Loucy (cell line): ENCODE measurements around the gene ZNF362.
"Not testable (repeated sequence)": the region's sequence is repeated elsewhere in the genome, so short reads cannot be mapped to it uniquely, and the experiment has no call there.

Experiments
- H2AFZ ChIP-seq: fragments of 200-600 bp; sonication (generic); 2 replicates; pipeline ENCODE4 v1.6.0; 2016; ENCODE audit warnings: antibody characterized with exemption, mild to moderate bottlenecking, low read length, moderate library complexity
- H3F3A ChIP-seq: fragments of 200-600 bp; 2 replicates; pipeline ENCODE4 v1.6.0; 2016; ENCODE audit warnings: antibody characterized with exemption, low read depth, mild to moderate bottlenecking
- H3K27me3 ChIP-seq: fragments of 200-600 bp; sonication (generic); 2 replicates; pipeline ENCODE4 v1.6.1; 2014; ENCODE audit warnings: low read length, mild to moderate bottlenecking; ENCODE audit not compliant: insufficient read depth, poor library complexity, severe bottlenecking
- H3K36me3 ChIP-seq: fragments of 200-600 bp; sonication (generic); 2 replicates; pipeline ENCODE4 v1.6.1; 2016; ENCODE audit warnings: low read length; ENCODE audit not compliant: insufficient read depth
- H3K4me1 ChIP-seq: fragments of 200-600 bp; sonication (generic); 2 replicates; pipeline ENCODE4 v1.5.1; 2014; ENCODE audit warnings: low read length, mild to moderate bottlenecking; ENCODE audit not compliant: insufficient read depth, poor library complexity, severe bottlenecking
- H3K4me2 ChIP-seq: fragments of 200-600 bp; sonication (generic); 2 replicates; pipeline ENCODE4 v1.6.0; 2014; ENCODE audit warnings: antibody characterized with exemption, low read length, low read depth, mild to moderate bottlenecking; ENCODE audit not compliant: poor library complexity, severe bottlenecking
- H3K4me3 ChIP-seq: fragments of 200-600 bp; sonication (generic); 2 replicates; pipeline ENCODE4 v1.5.1; 2014; ENCODE audit warnings: low read length, mild to moderate bottlenecking, mixed read lengths; ENCODE audit not compliant: poor library complexity, severe bottlenecking
- H3K79me2 ChIP-seq: fragments of 200-600 bp; sonication (generic); 2 replicates; pipeline ENCODE4 v1.6.1; 2014; ENCODE audit warnings: low read length; ENCODE audit not compliant: insufficient read depth
- H3K9ac ChIP-seq: fragments of 200-600 bp; sonication (generic); 2 replicates; pipeline ENCODE4 v1.6.0; 2014; ENCODE audit warnings: mild to moderate bottlenecking, low read depth, low read length, moderate library complexity; ENCODE audit not compliant: poor library complexity, severe bottlenecking
- H3K9me2 ChIP-seq: fragments of 200-600 bp; sonication (generic); replicated peaks from 2 replicates; pipeline ENCODE4 v1.6.1; 2016; ENCODE audit warnings: low read depth, low read length, mixed read lengths
- H3K9me3 ChIP-seq: fragments of 200-600 bp; sonication (generic); 2 replicates; pipeline ENCODE4 v1.6.1; 2014; ENCODE audit warnings: mild to moderate bottlenecking, antibody characterized with exemption, low read length, low read depth; ENCODE audit not compliant: insufficient read depth
- H4K20me1 ChIP-seq: fragments of 200-600 bp; sonication (generic); 2 replicates; pipeline ENCODE4 v1.6.0; 2014; ENCODE audit warnings: antibody characterized with exemption, low read length, mild to moderate bottlenecking; ENCODE audit not compliant: insufficient read depth, poor library complexity, severe bottlenecking
- CTCF ChIP-seq: fragments of 200-600 bp; sonication (generic); conservative IDR thresholded peaks from 2 replicates; pipeline ENCODE4 v1.5.1; 2014; ENCODE audit warnings: mild to moderate bottlenecking, antibody characterized with exemption, low read length
- EZH2phosphoT487 ChIP-seq: fragments of 200-600 bp; IDR thresholded peaks from 2 replicates; pipeline ENCODE4 v1.6.1; 2018; ENCODE audit warnings: antibody characterized with exemption, mild to moderate bottlenecking, moderate library complexity, borderline replicate concordance

Gene ZNF362

GRCh38 chr1:33237579-33237978 lies 18.7 kb upstream of the ZNF362 start:
- Histone ChIP-seq H3K9me2 (no peaks in the 10 kb centered on the region), H3K27me3 (no peaks in the 10 kb centered on the region), H3K9ac (no peak overlapping the region), H3K4me1 (peaks cover 15% of the 10 kb centered on the region), H3K79me2 (no peaks in the 10 kb centered on the region), H3K4me2 (peak overlapping the region; percentile 11), H2AFZ (peak overlapping the region; percentile 77), H4K20me1 (no peaks in the 10 kb centered on the region), H3K4me3 (no peak overlapping the region), H3F3A (no peaks in the 10 kb centered on the region), H3K9me3 (no peaks in the 10 kb centered on the region), H3K36me3 (no peaks in the 10 kb centered on the region)
- TF ChIP-seq CTCF (no peak), EZH2phosphoT487 (no peak)

- H3K9ac ChIP-seq, H3K4me3 ChIP-seq, H3K9me2 ChIP-seq, H3F3A ChIP-seq, H3K9me3 ChIP-seq, H3K27me3 ChIP-seq, H4K20me1 ChIP-seq, H2AFZ ChIP-seq, H3K36me3 ChIP-seq, H3K4me2 ChIP-seq, H3K79me2 ChIP-seq: not testable (repeated sequence)
- peaks cover 15% of the 10 kb centered on the region for H3K4me1 ChIP-seq
Observed at GRCh38 chr1:33238194-33238724, 18.0 kb upstream of the ZNF362 start.

- not testable (repeated sequence) for H2AFZ ChIP-seq, H3K4me2 ChIP-seq, H3K9me3 ChIP-seq, H3F3A ChIP-seq, H3K27me3 ChIP-seq, H3K9ac ChIP-seq, H3K4me3 ChIP-seq, H3K9me2 ChIP-seq, H3K36me3 ChIP-seq, H4K20me1 ChIP-seq, H3K79me2 ChIP-seq
- peaks cover 11% of the 10 kb centered on the region for H3K4me1 ChIP-seq
Observed at GRCh38 chr1:33239410-33239809, 16.9 kb upstream of the ZNF362 start.

GRCh38 chr1:33241866-33242265 lies 14.4 kb upstream of the ZNF362 start:
- TF ChIP-seq CTCF (no peak), EZH2phosphoT487 (no peak)
- no peaks in the 10 kb centered on the region for H3K9me2 ChIP-seq
- no peaks in the 10 kb centered on the region for H3K9me3 ChIP-seq

More at GRCh38 chr1:33241866-33242265, 14.4 kb upstream of the ZNF362 start:
- Histone ChIP-seq H3K36me3 (no peaks in the 10 kb centered on the region), H4K20me1 (no peaks in the 10 kb centered on the region), H3K4me3 (no peak overlapping the region), H3K4me1 (peaks cover 4% of the 10 kb centered on the region), H3K27me3 (no peaks in the 10 kb centered on the region), H3K4me2 (no peak overlapping the region), H2AFZ (no peak overlapping the region), H3F3A (no peaks in the 10 kb centered on the region), H3K79me2 (no peaks in the 10 kb centered on the region), H3K9ac (no peak overlapping the region)
